ENCODE data around the gene TMPO. TPM values are rescaled to one million over a fixed set of nuclear protein-coding genes. Genes with fewer than 3 reads are reported as not detected.

Gene TMPO
- total and polyA plus RNA-seq, 5 experiments from 2014 or later, result 49.3 to 174 (median 61.1) TPM

GRCh38 chr12:98514982-98515286, 456 bp upstream of the TMPO start:
- ATAC-seq (peak; percentile 1), DNase-seq (no peak)
- Mint-ChIP-seq H3K36me3 (peaks cover 0 to 9% (median 2%) of the 10 kb centered on the region in 3 donors), H3K9me3 (no peaks in the 10 kb centered on the region), H3K4me3 (peak overlapping the region; percentile 90 to 99 (median 98)), H3K27me3 (no peaks in the 10 kb centered on the region), H3K4me1 (peaks cover 16 to 53% (median 42%) of the 10 kb centered on the region in 4 donors), H3K27ac (peak overlapping the region; percentile 94 to 99 (median 98))
- POLR2A ChIA-PET, result interaction anchor here (0.7 to 6.1 kb wide), 5 partner anchors 11 to 129 kb away, joined by 6 to 147 read pairs (median 22); partner anchors contain the start of genes APAF1, IKBIP and SLC25A3

- Mint-ChIP-seq H3K36me3 (peaks cover 0 to 18% (median 2%) of the 10 kb centered on the region in 3 donors), H3K27ac (peak overlapping the region; percentile 96 to 99 (median 99)), H3K4me1 (peaks cover 17 to 66% (median 52%) of the 10 kb centered on the region in 4 donors), H3K4me3 (peak overlapping the region; percentile 97 to 100 (median 99)), H3K27me3 (no peaks in the 10 kb centered on the region), H3K9me3 (no peaks in the 10 kb centered on the region)
- DNase-seq (peak; percentile 66 to 93 (median 84)), ATAC-seq (peak; percentile 64 to 68)
- POLR2A ChIA-PET, result interaction anchor here (0.6 to 6.1 kb wide), 9 partner anchors 9 to 128 kb away, joined by 3 to 147 read pairs (median 10); partner anchors contain the start of genes APAF1, IKBIP and SLC25A3
These were observed 902 bp downstream of the TMPO start for GRCh38 chr12:98516111-98516873.

GRCh38 chr12:98519257-98519907, 4.0 kb downstream of the TMPO start:
- H3K36me3 Mint-ChIP-seq, result peaks cover 0 to 37% (median 5%) of the 10 kb centered on the region in 3 donors
- POLR2A ChIA-PET, result interaction anchor here (0.9 to 1.3 kb wide), 2 partner anchors 13 to 28 kb away, joined by 3 read pairs; no protein-coding TSS in a partner anchor
- peaks cover 18 to 77% (median 61%) of the 10 kb centered on the region in 4 donors for H3K4me1 Mint-ChIP-seq

GRCh38 chr12:98530068-98530467, 14.7 kb downstream of the TMPO start:
- ATAC-seq (no peak), DNase-seq (no peak)
- Mint-ChIP-seq H3K27ac (peak overlapping the region in 2 of 10 donors; percentile 10 to 47), H3K36me3 (peaks cover 0 to 88% (median 12%) of the 10 kb centered on the region in 3 donors), H3K9me3 (no peaks in the 10 kb centered on the region), H3K4me1 (peaks cover 4 to 42% (median 18%) of the 10 kb centered on the region in 4 donors), H3K4me3 (no peak overlapping the region), H3K27me3 (no peaks in the 10 kb centered on the region)
- POLR2A ChIA-PET, result interaction anchor here (0.7 kb wide), 1 partner anchor 20 kb away, joined by 3 read pairs; no protein-coding TSS in a partner anchor

More at GRCh38 chr12:98519257-98519907, 4.0 kb downstream of the TMPO start:
- peak overlapping the region in 9 of 10 donors; percentile 51 to 93 (median 60) for H3K27ac Mint-ChIP-seq
- DNase-seq, result no peak
- H3K27me3 Mint-ChIP-seq, result no peaks in the 10 kb centered on the region
- peak overlapping the region; percentile 61 to 99 (median 76) for H3K4me3 Mint-ChIP-seq
- no peaks in the 10 kb centered on the region for H3K9me3 Mint-ChIP-seq
- ATAC-seq, result no peak

- Mint-ChIP-seq H3K36me3 (peaks cover 0 to 94% (median 11%) of the 10 kb centered on the region in 3 donors), H3K27ac (peak overlapping the region in 3 of 10 donors; percentile 48 to 69 (median 52)), H3K9me3 (no peaks in the 10 kb centered on the region), H3K4me3 (no peak overlapping the region), H3K27me3 (no peaks in the 10 kb centered on the region), H3K4me1 (peaks cover 0 to 24% (median 7%) of the 10 kb centered on the region in 4 donors)
- POLR2A ChIA-PET, result interaction anchor here (1.1 to 1.2 kb wide), 2 partner anchors 13 to 17 kb away, joined by 3 to 5 read pairs; no protein-coding TSS in a partner anchor
- DNase-seq (peak in 4 of 10 donors; percentile 12 to 48 (median 42)), ATAC-seq (peak; percentile 39 to 56)
These were observed 17.4 kb downstream of the TMPO start for GRCh38 chr12:98532687-98533304.

- peaks cover 0 to 17% (median 7%) of the 10 kb centered on the region in 4 donors for H3K4me1 Mint-ChIP-seq
- H3K27ac Mint-ChIP-seq, result peak overlapping the region in 1 of 10 donors; percentile 56
- H3K36me3 Mint-ChIP-seq, result peaks cover 0 to 94% (median 9%) of the 10 kb centered on the region in 3 donors
- no peak for ATAC-seq
- POLR2A ChIA-PET, result interaction anchor here (0.5 to 1.0 kb wide), 3 partner anchors 19 to 109 kb away, joined by 3 to 4 read pairs (median 3); no protein-coding TSS in a partner anchor
- DNase-seq, result no peak
- H3K4me3 Mint-ChIP-seq, result no peak overlapping the region
- H3K27me3 Mint-ChIP-seq, result no peaks in the 10 kb centered on the region
- H3K9me3 Mint-ChIP-seq, result no peaks in the 10 kb centered on the region
These were observed 18.4 kb downstream of the TMPO start for GRCh38 chr12:98533723-98534251.

GRCh38 chr12:98538031-98538430, 22.6 kb downstream of the TMPO start:
- DNase-seq (no peak), ATAC-seq (no peak)
- Mint-ChIP-seq H3K9me3 (no peaks in the 10 kb centered on the region), H3K4me1 (peaks cover 0 to 22% (median 5%) of the 10 kb centered on the region in 4 donors), H3K27ac (peak overlapping the region in 5 of 10 donors; percentile 13 to 73 (median 33)), H3K4me3 (no peak overlapping the region), H3K36me3 (peaks cover 0 to 90% (median 13%) of the 10 kb centered on the region in 3 donors), H3K27me3 (no peaks in the 10 kb centered on the region)
- POLR2A ChIA-PET, result no interaction called here

GRCh38 chr12:98543701-98544100, 28.3 kb downstream of the TMPO start:
- POLR2A ChIA-PET, result interaction anchor here (0.6 kb wide), 2 partner anchors 12 to 50 kb away, joined by 3 read pairs; partner anchors contain the start of gene SLC25A3

GRCh38 chr12:98544751-98545150, 29.4 kb downstream of the TMPO start:
- Mint-ChIP-seq H3K36me3 (peaks cover 0 to 85% (median 6%) of the 10 kb centered on the region in 3 donors), H3K4me1 (peaks cover 0 to 10% (median 2%) of the 10 kb centered on the region in 4 donors), H3K27me3 (no peaks in the 10 kb centered on the region), H3K9me3 (no peaks in the 10 kb centered on the region), H3K4me3 (no peak overlapping the region), H3K27ac (no peak overlapping the region)
- POLR2A ChIA-PET, result no interaction called here
- ATAC-seq, result no peak
- DNase-seq, result no peak

More at GRCh38 chr12:98543701-98544100, 28.3 kb downstream of the TMPO start:
- no peaks in the 10 kb centered on the region for H3K27me3 Mint-ChIP-seq
- H3K9me3 Mint-ChIP-seq, result no peaks in the 10 kb centered on the region
- no peak for ATAC-seq
- peaks cover 0 to 10% (median 2%) of the 10 kb centered on the region in 4 donors for H3K4me1 Mint-ChIP-seq
- no peak for DNase-seq
- peaks cover 0 to 85% (median 6%) of the 10 kb centered on the region in 3 donors for H3K36me3 Mint-ChIP-seq
- peak overlapping the region in 1 of 10 donors; percentile 41 for H3K27ac Mint-ChIP-seq
- no peak overlapping the region for H3K4me3 Mint-ChIP-seq

GRCh38 chr12:98549371-98550110, 34.2 kb downstream of the TMPO start:
- POLR2A ChIA-PET, result no interaction called here
- Mint-ChIP-seq H3K4me1 (peaks cover 0 to 2% (median 0%) of the 10 kb centered on the region in 4 donors), H3K36me3 (peaks cover 4 to 67% (median 10%) of the 10 kb centered on the region in 3 donors)

GRCh38 chr12:98551787-98552186, 36.4 kb downstream of the TMPO start:
- no peak overlapping the region for H3K4me3 Mint-ChIP-seq
- H3K27ac Mint-ChIP-seq, result peak overlapping the region in 2 of 10 donors; percentile 52 to 88
- peaks cover 4 to 47% (median 8%) of the 10 kb centered on the region in 3 donors for H3K36me3 Mint-ChIP-seq
- H3K4me1 Mint-ChIP-seq, result peaks cover 0 to 2% (median 0%) of the 10 kb centered on the region in 4 donors
- H3K27me3 Mint-ChIP-seq, result no peaks in the 10 kb centered on the region
- no peaks in the 10 kb centered on the region for H3K9me3 Mint-ChIP-seq
- no peak for ATAC-seq
- POLR2A ChIA-PET, result interaction anchor here (1.3 kb wide), 1 partner anchor 18 kb away, joined by 3 read pairs; no protein-coding TSS in a partner anchor
- DNase-seq, result no peak

More at GRCh38 chr12:98549371-98550110, 34.2 kb downstream of the TMPO start:
- DNase-seq (no peak), ATAC-seq (no peak)
- H3K27me3 Mint-ChIP-seq, result no peaks in the 10 kb centered on the region
- peak overlapping the region in 2 of 10 donors; percentile 3 to 43 for H3K27ac Mint-ChIP-seq
- H3K9me3 Mint-ChIP-seq, result no peaks in the 10 kb centered on the region
- H3K4me3 Mint-ChIP-seq, result no peak overlapping the region
